Muscle layer of duodenum (tissue), 2 donors: ENCODE results near the gene TBC1D16.

Source experiments
- H3K27ac ChIP-seq: one replicate; pipeline ENCODE4 v1.7.0; 2013; ENCODE audit warnings: mild to moderate bottlenecking, low read length
- H3K27me3 ChIP-seq: one replicate; pipeline ENCODE4 v1.7.0; 2013; ENCODE audit warnings: low read depth, mild to moderate bottlenecking, control low read depth, low read length
- H3K36me3 ChIP-seq, 2 donors: one replicate each; pipeline ENCODE4 v1.7.0; 2013; ENCODE audit warnings: low read length in 2 of 2, control low read depth in 1 of 2, mild to moderate bottlenecking in 1 of 2; ENCODE audit not compliant: insufficient read depth in 2 of 2, control insufficient read depth in 1 of 2
- H3K4me1 ChIP-seq, 2 donors: one replicate each; pipeline ENCODE4 v1.7.0; 2013; ENCODE audit warnings: low read length in 2 of 2, mild to moderate bottlenecking in 2 of 2, control low read depth in 1 of 2, moderate library complexity in 1 of 2; ENCODE audit not compliant: insufficient read depth in 2 of 2, control insufficient read depth in 1 of 2
- H3K4me3 ChIP-seq, 2 donors: one replicate each; pipeline ENCODE4 v1.7.0; 2013; ENCODE audit warnings: low read length in 2 of 2, low read depth in 1 of 2, mild to moderate bottlenecking in 1 of 2
- H3K9me3 ChIP-seq, 2 donors: one replicate each; pipeline ENCODE4 v1.7.0; 2013; ENCODE audit warnings: low read length in 2 of 2, control low read depth in 1 of 2, mild to moderate bottlenecking in 1 of 2; ENCODE audit not compliant: control insufficient read depth in 1 of 2
- donor health status: healthy.

The TBC1D16 gene

DNA sequence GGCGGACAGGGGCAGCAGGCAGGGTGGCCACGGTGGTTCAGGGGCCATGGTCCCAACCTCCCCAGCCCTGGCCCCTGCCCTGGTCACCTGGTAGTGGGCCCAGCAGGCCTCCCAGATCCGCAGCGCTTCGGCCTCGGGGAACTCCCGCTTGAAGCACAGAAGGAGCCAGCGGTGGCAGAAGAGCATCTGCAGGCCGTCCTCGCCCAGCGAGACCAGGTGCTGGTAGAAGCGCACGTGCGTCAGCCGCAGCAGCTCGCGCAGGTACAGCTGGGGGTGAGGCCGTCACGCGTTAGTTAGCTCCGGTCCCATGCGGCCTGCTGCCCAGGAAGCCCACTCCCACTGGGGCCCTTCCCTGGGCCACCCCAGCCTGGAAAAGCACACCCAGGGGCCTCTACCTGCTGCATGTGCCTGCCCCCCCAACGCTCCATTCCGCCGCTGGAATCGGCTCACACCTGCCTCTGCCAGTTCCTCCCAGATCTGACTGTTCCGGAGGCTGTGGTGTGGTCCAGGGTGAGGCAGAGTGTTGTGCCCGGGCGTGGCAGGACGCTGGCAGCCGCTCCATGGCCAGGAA, 90.8 kb downstream of the TBC1D16 start:
- no peaks in the 10 kb centered on the region for H3K27me3 ChIP-seq
- no peaks in the 10 kb centered on the region for H3K9me3 ChIP-seq
- no peak overlapping the region for H3K4me3 ChIP-seq
- H3K36me3 ChIP-seq: peaks cover 19 to 72% of the 10 kb centered on the region in 2 donors
- H3K4me1 ChIP-seq: no peaks in the 10 kb centered on the region
- H3K27ac ChIP-seq: no peak overlapping the region

DNA sequence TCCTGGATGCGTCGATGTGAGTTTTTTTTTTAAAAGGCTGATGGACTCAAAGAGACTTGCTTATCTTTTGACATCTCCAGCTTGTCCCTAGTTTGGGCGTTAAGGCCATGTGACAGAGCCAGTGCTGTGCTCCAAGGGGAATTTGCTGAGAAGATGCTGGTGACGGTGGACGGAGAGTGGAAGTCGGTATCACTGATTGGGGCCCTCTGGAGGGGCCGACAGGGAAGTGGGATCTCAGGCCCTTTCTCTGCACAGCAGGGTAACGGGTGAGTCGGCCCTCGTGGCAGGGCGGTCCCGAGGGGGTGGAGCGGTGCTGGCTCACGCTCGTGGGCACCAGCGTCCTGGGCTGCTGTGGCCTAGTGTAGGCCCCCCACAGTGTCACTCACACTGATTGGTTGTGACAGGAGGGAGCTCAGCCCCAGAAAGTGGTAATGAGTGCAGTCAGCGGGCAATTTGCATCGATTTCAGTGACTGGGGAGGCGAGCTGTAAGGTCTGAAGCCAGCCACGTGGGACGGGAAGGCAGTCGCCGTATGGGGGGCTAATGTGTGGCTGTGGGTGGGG, 91.3 kb downstream of the TBC1D16 start:
- H3K27ac ChIP-seq: no peak overlapping the region
- H3K4me3 ChIP-seq: no peak overlapping the region
- peaks cover 18 to 73% of the 10 kb centered on the region in 2 donors for H3K36me3 ChIP-seq
- H3K9me3 ChIP-seq: no peaks in the 10 kb centered on the region
- no peaks in the 10 kb centered on the region for H3K4me1 ChIP-seq
- no peaks in the 10 kb centered on the region for H3K27me3 ChIP-seq

DNA sequence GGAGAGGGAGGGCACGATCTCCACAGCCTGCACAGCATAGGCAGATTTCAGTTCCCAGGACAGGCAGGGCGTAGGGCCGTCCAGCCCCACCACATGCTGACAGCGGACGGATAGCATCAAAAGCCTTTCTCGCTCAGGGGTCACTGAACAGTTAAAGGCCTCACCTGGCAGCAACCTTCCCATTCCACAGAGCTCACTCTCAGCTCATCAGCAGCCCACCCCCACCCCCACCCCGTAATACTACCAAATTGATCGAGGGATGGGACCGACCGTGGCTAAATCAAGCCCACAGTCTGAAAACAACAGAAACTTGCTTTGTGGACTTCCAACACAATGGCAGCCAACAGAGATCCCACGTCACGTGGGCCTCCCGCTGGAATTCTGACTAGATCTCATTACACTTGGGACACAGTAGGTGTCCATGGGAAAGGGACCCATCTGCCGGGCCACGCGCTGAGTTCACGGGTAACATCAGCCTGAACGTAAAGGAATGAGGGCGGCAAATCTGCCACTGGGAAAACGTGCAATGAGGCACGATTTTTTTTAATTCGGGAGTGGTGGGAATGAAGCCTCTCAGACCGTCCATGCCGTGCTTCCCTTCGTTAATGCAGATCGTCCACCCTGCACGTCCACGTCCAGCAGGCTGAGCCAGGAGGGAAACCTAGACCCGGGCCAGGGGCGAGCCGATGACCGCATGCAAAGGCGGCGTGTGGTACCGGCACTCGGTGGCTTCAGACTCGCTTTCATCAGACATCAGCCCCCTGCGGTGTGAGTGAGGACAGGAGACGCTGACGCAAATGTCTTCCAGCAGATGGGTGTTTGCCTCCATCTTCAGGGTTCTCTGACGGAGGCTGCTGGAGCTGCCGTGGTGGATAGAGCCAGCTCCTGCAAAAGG, 92.1 kb downstream of the TBC1D16 start:
- Histone ChIP-seq H3K27me3 (no peaks in the 10 kb centered on the region), H3K9me3 (no peaks in the 10 kb centered on the region), H3K4me3 (no peak overlapping the region), H3K36me3 (peaks cover 11 to 74% of the 10 kb centered on the region in 2 donors), H3K27ac (no peak overlapping the region), H3K4me1 (no peaks in the 10 kb centered on the region)

GRCh38 chr17:79942591-79943346, 92.9 kb downstream of the TBC1D16 start:
- H3K4me1 ChIP-seq: no peaks in the 10 kb centered on the region
- H3K36me3 ChIP-seq: peaks cover 8 to 73% of the 10 kb centered on the region in 2 donors
- H3K9me3 ChIP-seq: no peaks in the 10 kb centered on the region
- no peaks in the 10 kb centered on the region for H3K27me3 ChIP-seq
- H3K27ac ChIP-seq: no peak overlapping the region
- H3K4me3 ChIP-seq: no peak overlapping the region

GRCh38 chr17:79942011-79942405, 93.7 kb downstream of the TBC1D16 start:
- no peaks in the 10 kb centered on the region for H3K9me3 ChIP-seq
- no peak overlapping the region for H3K4me3 ChIP-seq
- no peaks in the 10 kb centered on the region for H3K27me3 ChIP-seq
- H3K4me1 ChIP-seq: no peaks in the 10 kb centered on the region
- H3K36me3 ChIP-seq: peaks cover 4 to 66% of the 10 kb centered on the region in 2 donors
- H3K27ac ChIP-seq: no peak overlapping the region

GRCh38 chr17:79941088-79942010, 94.3 kb downstream of the TBC1D16 start:
- Histone ChIP-seq H3K27ac (no peak overlapping the region), H3K9me3 (no peaks in the 10 kb centered on the region), H3K4me3 (no peak overlapping the region), H3K27me3 (no peaks in the 10 kb centered on the region), H3K4me1 (no peaks in the 10 kb centered on the region), H3K36me3 (peaks cover 4 to 60% of the 10 kb centered on the region in 2 donors)

GRCh38 chr17:79940459-79941087, 95.1 kb downstream of the TBC1D16 start:
- no peaks in the 10 kb centered on the region for H3K27me3 ChIP-seq
- no peak overlapping the region for H3K4me3 ChIP-seq
- H3K4me1 ChIP-seq: no peaks in the 10 kb centered on the region
- peaks cover 4 to 59% of the 10 kb centered on the region in 2 donors for H3K36me3 ChIP-seq
- no peak overlapping the region for H3K27ac ChIP-seq
- H3K9me3 ChIP-seq: no peaks in the 10 kb centered on the region

- H3K27ac ChIP-seq: no peak overlapping the region
- H3K4me3 ChIP-seq: no peak overlapping the region
- no peaks in the 10 kb centered on the region for H3K4me1 ChIP-seq
- no peaks in the 10 kb centered on the region for H3K27me3 ChIP-seq
- H3K36me3 ChIP-seq: peaks cover 4 to 53% of the 10 kb centered on the region in 2 donors
- no peaks in the 10 kb centered on the region for H3K9me3 ChIP-seq
Measured at GRCh38 chr17:79939755-79940458, 95.8 kb downstream of the TBC1D16 start.

GRCh38 chr17:79939094-79939435, 96.6 kb downstream of the TBC1D16 start:
- H3K4me1 ChIP-seq: no peaks in the 10 kb centered on the region
- H3K4me3 ChIP-seq: no peak overlapping the region
- no peaks in the 10 kb centered on the region for H3K27me3 ChIP-seq
- peaks cover 4 to 44% of the 10 kb centered on the region in 2 donors for H3K36me3 ChIP-seq
- H3K27ac ChIP-seq: no peak overlapping the region
- no peaks in the 10 kb centered on the region for H3K9me3 ChIP-seq
